GM12878 (cell line): ENCODE measurements around the gene PIK3R5. TPM values are rescaled to one million over a fixed set of nuclear protein-coding genes. Genes with fewer than 3 reads are reported as not detected.

Source experiments
- ATAC-seq: fragments of 200-7000 bp; cut with Tn5 transposase; 3 replicates; pipeline ENCODE4 v1.9.1; 2020; ENCODE audit warnings: mild to moderate bottlenecking, moderate library complexity
- BruUV-seq: library from RNA; stranded (reverse); fragments of 400-500 nt; replicated peaks from 2 replicates; lab custom pipeline; 2021; lab: Mats Ljungman, UMichigan
- CTCF ChIA-PET: fragments of 300-600 bp; sonication (Branson Sonifier 250); formaldehyde crosslinking; extraction: SDS; loops from one replicate; lab custom pipeline; 2021; ENCODE audit warnings: inconsistent platforms; lab: Yijun Ruan, JAX
- POLR2A ChIA-PET: fragments of 350-600 bp; formaldehyde crosslinking; extraction: SDS; loops from one replicate; lab custom pipeline; 2021; ENCODE audit warnings: inconsistent platforms; lab: Charles Lee
- RAD21 ChIA-PET: fragments of 300-600 bp; sonication (Branson Sonifier 250); formaldehyde crosslinking; loops from one replicate; lab custom pipeline; 2023; ENCODE audit warnings: antibody characterized with exemption; ENCODE audit not compliant: unreplicated experiment; lab: Charles Lee
- SMC1A ChIA-PET: fragments of 300-600 bp; sonication (Branson Sonifier 250); formaldehyde crosslinking; loops from one replicate; lab custom pipeline; 2023; ENCODE audit not compliant: unreplicated experiment, uncharacterized antibody; lab: Charles Lee
- DNase-seq: peaks from one replicate; pipeline ENCODE4 v3.0.0-alpha.2; 2011; ENCODE audit warnings: low read depth, low spot score
- FAIRE-seq: peaks from 3 replicates; lab custom pipeline; 2011; peaks lifted over from hg19 to GRCh38; lab: Jason Lieb, UNC
- H2AFZ ChIP-seq: 2 replicates; pipeline ENCODE4 v1.6.0; 2011; ENCODE audit warnings: low read depth, low read length, control low read depth; ENCODE audit not compliant: control insufficient read depth
- H3K27ac ChIP-seq: 2 replicates; pipeline ENCODE4 v1.5.1; 2011; ENCODE audit warnings: control low read depth; ENCODE audit not compliant: control insufficient read depth, insufficient read depth
- H3K27me3 ChIP-seq, 2 experiments: replicated peaks in 1 of 2; 2 replicates each; pipeline versions ENCODE4 v1.6.0 to v1.6.1; 2011; ENCODE audit warnings: low read length in 1 of 2; ENCODE audit not compliant: control insufficient read depth in 2 of 2, insufficient read depth in 2 of 2
- H3K36me3 ChIP-seq, 2 experiments: 2 replicates each; pipeline ENCODE4 v1.5.1; 2011; ENCODE audit warnings: low read length in 1 of 2; ENCODE audit not compliant: control insufficient read depth in 2 of 2, insufficient read depth in 2 of 2
- H3K4me1 ChIP-seq: 2 replicates; pipeline ENCODE4 v1.6.1; 2011; ENCODE audit warnings: mild to moderate bottlenecking, low read length, moderate library complexity, mixed read lengths; ENCODE audit not compliant: control insufficient read depth, insufficient read depth
- H3K4me2 ChIP-seq: 2 replicates; pipeline ENCODE4 v1.6.0; 2011; ENCODE audit warnings: control low read depth; ENCODE audit not compliant: control insufficient read depth, insufficient read depth
- H3K4me3 ChIP-seq: fragments of 200-600 bp; sonication (generic); 2 replicates; pipeline ENCODE4 v1.5.1; 2016
- H3K79me2 ChIP-seq: 2 replicates; pipeline ENCODE4 v1.6.0; 2011; ENCODE audit warnings: low read length; ENCODE audit not compliant: control insufficient read depth, insufficient read depth
- H3K9ac ChIP-seq: 2 replicates; pipeline ENCODE4 v1.8.0; 2011; ENCODE audit warnings: low read length, control low read depth, mixed read lengths; ENCODE audit not compliant: control insufficient read depth, insufficient read depth
- H3K9me3 ChIP-seq: replicated peaks from 3 replicates; pipeline ENCODE4 v1.5.1; 2011; ENCODE audit warnings: mild to moderate bottlenecking, low read length; ENCODE audit not compliant: control insufficient read depth, insufficient read depth
- H4K20me1 ChIP-seq: 2 replicates; pipeline ENCODE4 v1.6.0; 2011; ENCODE audit not compliant: control insufficient read depth, insufficient read depth
- BHLHE40 ChIP-seq, 2 experiments: fragments of 450-650 bp in 1 of 2; IDR thresholded peaks; 2 replicates each; pipeline ENCODE4 v1.6.1; 2011 to 2017; ENCODE audit warnings: low read depth in 2 of 2, borderline replicate concordance in 1 of 2, improper control_type of control experiment in 1 of 2, low read length in 1 of 2, mild to moderate bottlenecking in 1 of 2
- CHD1 ChIP-seq: IDR thresholded peaks from 2 replicates; pipeline ENCODE4 v1.6.1; 2012; ENCODE audit warnings: low read depth, low read length, improper control_type of control experiment
- FOXK2 ChIP-seq: fragments of 450-650 bp; IDR thresholded peaks from 2 replicates; pipeline ENCODE4 v1.6.1; 2017; ENCODE audit warnings: mild to moderate bottlenecking, moderate library complexity
- HCFC1 ChIP-seq: fragments of 150-350 bp; IDR thresholded peaks from 2 replicates; pipeline ENCODE4 v1.6.1; 2014; ENCODE audit warnings: low read length
- MYB ChIP-seq: fragments of 150-350 bp; IDR thresholded peaks from 2 replicates; pipeline ENCODE4 v1.6.1; 2014; ENCODE audit warnings: mild to moderate bottlenecking, low read depth, low read length, borderline replicate concordance
- NFYA ChIP-seq: IDR thresholded peaks from 2 replicates; pipeline ENCODE4 v1.6.1; 2011; ENCODE audit warnings: low read depth, mild to moderate bottlenecking, low read length, improper control_type of control experiment, borderline replicate concordance
- NR2C1 ChIP-seq: fragments of 450-650 bp; IDR thresholded peaks from 2 replicates; pipeline ENCODE4 v1.6.1; 2017; ENCODE audit warnings: antibody characterized with exemption, mild to moderate bottlenecking, moderate library complexity
- PBX3 ChIP-seq: IDR thresholded peaks from 2 replicates; pipeline ENCODE4 v1.6.1; 2011; ENCODE audit warnings: mild to moderate bottlenecking, low read depth, low read length, moderate library complexity; ENCODE audit not compliant: insufficient replicate concordance
- RB1 ChIP-seq: fragments of 450-650 bp; formaldehyde crosslinking; IDR thresholded peaks from 2 replicates; pipeline ENCODE4 v1.6.1; 2017; ENCODE audit warnings: mild to moderate bottlenecking, borderline replicate concordance
- RBBP5 ChIP-seq: fragments of 200-600 bp; sonication (generic); conservative IDR thresholded peaks from 2 replicates; pipeline ENCODE4 v1.6.1; 2016
- REST ChIP-seq: IDR thresholded peaks from 2 replicates; pipeline ENCODE4 v1.6.1; 2012; ENCODE audit warnings: mild to moderate bottlenecking, low read depth, low read length
- TBL1XR1 ChIP-seq: IDR thresholded peaks from 2 replicates; pipeline ENCODE4 v1.6.1; 2012; ENCODE audit warnings: low read depth, low read length, improper control_type of control experiment
- TCF12 ChIP-seq: IDR thresholded peaks from 2 replicates; pipeline ENCODE4 v1.6.1; 2011; ENCODE audit warnings: low read depth, mild to moderate bottlenecking, low read length
- YBX1 ChIP-seq: fragments of 450-650 bp; IDR thresholded peaks from 2 replicates; pipeline ENCODE4 v1.6.1; 2016; ENCODE audit warnings: antibody characterized with exemption
- ZSCAN29 ChIP-seq: fragments of 450-650 bp; IDR thresholded peaks from 2 replicates; pipeline ENCODE4 v1.6.1; 2017; ENCODE audit warnings: mild to moderate bottlenecking, moderate library complexity
- WGBS: methylation state at CpG from one replicate; pipeline ENCODE4 v1.1.6; 2016; ENCODE audit warnings: low lambda C conversion rate; ENCODE audit not compliant: insufficient replicate concordance, insufficient coverage; ENCODE audit errors: missing lambda C conversion rate; 5-methylcytosine and 5-hydroxymethylcytosine counted together
- in situ Hi-C: fragments of 300-500 bp; cut with MboI; formaldehyde crosslinking; loops from 9 replicates; pipeline ENCODE4 v1.14.3; 2018; ENCODE audit warnings: mixed read lengths
- intact Hi-C: fragments of 100-400 bp; cut with micrococcal nuclease; formaldehyde crosslinking; loops from one replicate; pipeline ENCODE4 v1.14.2; 2022; ENCODE audit not compliant: unreplicated experiment
- polyA plus RNA-seq, 11 experiments: library from polyadenylated mRNA; depleted of rRNA in 4 of 11; unstranded in 6 of 11; stranded (reverse) in 5 of 11; fragments of >200 nt; fragmentation: Nextera tagmentation in 4 of 11; fragmentation: Illumina TruSeq in 1 of 11; extraction: Ambion mirVana in 4 of 11; extraction: Trizol in 1 of 11; gene quantifications; 1 replicate in 1 of 11; 2 replicates in 10 of 11; pipeline versions ENCODE4 v1.2.1 to v1.2.3, GENCODE V29; 2011 to 2016; ENCODE audit warnings: inconsistent platforms in 2 of 11, missing spikeins in 2 of 11, low read depth in 1 of 11
- total RNA-seq, 4 experiments: library from RNA; depleted of rRNA in 3 of 4; stranded (reverse); fragments of >200 nt in 3 of 4; fragmentation: Illumina TruSeq in 1 of 4; extraction: Trizol in 1 of 4; gene quantifications; 2 replicates each; pipeline versions ENCODE4 v1.2.1 to v1.2.3, GENCODE V29; 2013 to 2021

The PIK3R5 gene
- total and polyA plus RNA-seq, 10 of the 15 experiments (the other 5 are each of a cell fraction or from before 2014, with no cell fraction given), result 9.5 to 50.8 (median 35.5) TPM

DNA sequence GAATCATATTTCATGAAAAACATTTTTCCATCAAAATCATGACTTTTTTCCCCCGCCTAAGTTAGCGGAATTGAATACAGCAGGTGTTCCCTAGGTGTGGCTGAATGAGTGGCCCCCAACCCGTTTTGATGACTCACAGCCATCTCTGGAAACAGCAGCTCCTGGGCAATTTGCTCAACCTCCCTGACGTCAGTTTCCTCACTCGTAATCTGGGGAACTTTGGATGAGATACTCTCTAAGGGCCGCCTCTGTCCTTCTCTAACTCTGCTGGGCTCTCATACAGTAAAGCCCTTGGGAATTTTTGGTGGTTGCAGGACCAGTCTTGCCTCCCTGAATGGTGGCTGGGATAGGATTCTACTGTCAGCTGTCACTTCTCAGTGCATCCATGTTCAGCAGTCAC lies 44.2 kb upstream of the PIK3R5 start:
- SMC1A ChIA-PET, result no interaction called here
- no peak overlapping the region for H2AFZ ChIP-seq
- no peak overlapping the region for H3K27ac ChIP-seq
- intact Hi-C loops (no loop called here), in situ Hi-C loops (loop anchor here (10.0 kb wide), 1 partner anchor 595 kb away; no protein-coding TSS in a partner anchor)
- H3K27me3 ChIP-seq, result peaks cover 2 to 3% of the 10 kb centered on the region in 2 experiments
- RAD21 ChIA-PET, result no interaction called here
- BruUV-seq, result no TSS peak
- DNase-seq, result no peak
- H3K79me2 ChIP-seq, result no peaks in the 10 kb centered on the region
- WGBS, result 14% methylated on average over 6 of the region's 6 CpGs
- no peaks in the 10 kb centered on the region; the same call in 2 of the 3 replicates for H3K9me3 ChIP-seq
- no peaks in the 10 kb centered on the region for H4K20me1 ChIP-seq
- no peak for ATAC-seq
- CTCF ChIA-PET, result interaction anchor here (2.1 kb wide), 1 partner anchor 12 kb away, joined by 8 read pairs; no protein-coding TSS in a partner anchor
- H3K36me3 ChIP-seq, result no peaks in the 10 kb centered on the region
- H3K4me2 ChIP-seq, result no peak overlapping the region
- POLR2A ChIA-PET, result no interaction called here
- no peak overlapping the region for H3K4me3 ChIP-seq
- TF ChIP-seq NR2C1 (no peak), HCFC1 (no peak), CHD1 (no peak), RBBP5 (no peak), TCF12 (no peak)
- H3K4me1 ChIP-seq, result no peaks in the 10 kb centered on the region
- no peak overlapping the region for H3K9ac ChIP-seq
- no peak for FAIRE-seq

DNA sequence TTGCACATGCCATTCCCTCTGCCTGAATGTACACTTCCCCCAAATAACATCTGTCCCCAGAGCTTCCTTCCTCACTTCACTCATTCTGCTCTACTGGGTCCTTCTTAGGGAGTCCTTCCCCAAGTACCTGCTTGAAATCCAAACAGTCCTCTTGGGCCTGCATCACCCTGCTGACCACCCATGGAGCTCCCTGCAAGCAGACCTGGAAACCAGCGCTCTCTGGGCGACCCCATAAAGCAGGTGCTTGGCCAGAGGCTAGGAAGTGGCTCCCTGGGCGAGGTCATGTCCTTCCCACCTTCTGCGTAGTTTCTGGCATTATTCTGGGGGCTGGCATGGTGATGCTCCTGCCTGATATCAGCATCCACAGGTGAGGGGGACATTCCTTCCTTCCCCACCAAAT lies 43.6 kb upstream of the PIK3R5 start:
- POLR2A ChIA-PET, result no interaction called here
- no peaks in the 10 kb centered on the region for H3K4me1 ChIP-seq
- RAD21 ChIA-PET, result no interaction called here
- SMC1A ChIA-PET, result no interaction called here
- 30% methylated on average over 4 of the region's 4 CpGs for WGBS
- in situ Hi-C loops (no loop called here), intact Hi-C loops (no loop called here)
- FAIRE-seq (no peak), ATAC-seq (no peak), DNase-seq (no peak)
- no peak overlapping the region for H2AFZ ChIP-seq
- no peaks in the 10 kb centered on the region for H4K20me1 ChIP-seq
- H3K4me2 ChIP-seq, result no peak overlapping the region
- no peak overlapping the region for H3K9ac ChIP-seq
- no peaks in the 10 kb centered on the region; the same call in 2 of the 3 replicates for H3K9me3 ChIP-seq
- H3K79me2 ChIP-seq, result no peaks in the 10 kb centered on the region
- no peak overlapping the region for H3K27ac ChIP-seq
- no peaks in the 10 kb centered on the region for H3K36me3 ChIP-seq
- H3K4me3 ChIP-seq, result no peak overlapping the region
- H3K27me3 ChIP-seq, result peaks cover 6 to 9% of the 10 kb centered on the region in 2 experiments
- CTCF ChIA-PET, result interaction anchor here (0.6 to 2.1 kb wide), 4 partner anchors 9 to 329 kb away, joined by 3 to 8 read pairs (median 4); no protein-coding TSS in a partner anchor
- BruUV-seq, result no TSS peak
- TF ChIP-seq MYB (no peak), REST (no peak), BHLHE40 (IDR thresholded peaks at IDR 0.05; ENCODE audit: borderline replicate concordance in 1 of 2, low read depth in 2 of 2, low read length in 1 of 2) (no peak), TCF12 (no peak), NFYA (no peak), TBL1XR1 (no peak), PBX3 (no peak), RB1 (no peak), YBX1 (no peak), ZSCAN29 (no peak), FOXK2 (no peak)
